NCI-H2171 treated with DMSO at 0.1 percent for 48 hours (cell line): ENCODE data around the gene PCSK6.

Source experiments
- DNase-seq: peaks from one replicate; lab custom pipeline; 2025; lab: John Stamatoyannopoulos, UW

The PCSK6 gene

DNA sequence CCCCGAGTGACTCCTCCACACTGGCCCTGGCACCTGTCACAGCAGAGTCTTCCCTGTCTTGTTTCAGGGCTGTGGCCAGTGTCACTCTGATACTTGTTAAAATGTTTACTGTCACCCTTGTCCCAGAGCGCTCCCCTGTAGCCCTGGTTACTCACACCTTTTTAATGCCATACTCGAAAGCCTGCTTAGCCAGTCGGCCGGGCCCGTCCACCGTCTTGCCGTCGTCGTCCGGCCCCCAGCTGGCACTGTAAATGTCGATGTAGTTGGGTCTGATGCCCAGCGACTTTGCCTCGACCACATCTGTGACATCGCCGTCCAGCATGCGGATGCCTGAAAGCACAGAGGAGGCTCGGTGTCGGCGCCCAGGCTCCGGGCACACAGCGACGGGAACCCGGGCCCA lies 91.3 kb downstream of the PCSK6 start:
- DNase-seq: no peak

- DNase-seq: no peak
Observed at GRCh38 chr15:101397521-101398003, 91.9 kb downstream of the PCSK6 start.

GRCh38 chr15:101396484-101397261 lies 92.8 kb downstream of the PCSK6 start:
- no peak for DNase-seq

DNA sequence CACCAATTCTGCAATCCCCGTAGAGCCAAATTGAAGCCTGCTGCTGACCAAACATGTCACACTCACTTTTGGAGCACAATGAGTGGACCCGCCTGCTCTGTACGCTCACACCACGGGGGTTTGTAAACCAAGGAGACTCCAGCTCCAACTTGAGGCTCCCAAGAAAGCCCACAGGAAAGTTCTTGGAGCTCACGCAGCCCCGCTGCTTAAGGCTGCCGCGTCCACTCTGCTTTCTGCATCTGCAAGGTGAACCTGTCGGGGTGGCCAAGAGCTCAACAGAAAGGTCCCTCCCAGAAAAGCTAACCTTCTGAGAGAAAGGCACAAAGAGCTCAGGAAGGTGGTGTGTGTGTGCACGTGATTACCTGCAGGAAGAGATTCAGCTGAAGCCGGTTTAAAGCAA lies 94.9 kb downstream of the PCSK6 start:
- DNase-seq: no peak

DNA sequence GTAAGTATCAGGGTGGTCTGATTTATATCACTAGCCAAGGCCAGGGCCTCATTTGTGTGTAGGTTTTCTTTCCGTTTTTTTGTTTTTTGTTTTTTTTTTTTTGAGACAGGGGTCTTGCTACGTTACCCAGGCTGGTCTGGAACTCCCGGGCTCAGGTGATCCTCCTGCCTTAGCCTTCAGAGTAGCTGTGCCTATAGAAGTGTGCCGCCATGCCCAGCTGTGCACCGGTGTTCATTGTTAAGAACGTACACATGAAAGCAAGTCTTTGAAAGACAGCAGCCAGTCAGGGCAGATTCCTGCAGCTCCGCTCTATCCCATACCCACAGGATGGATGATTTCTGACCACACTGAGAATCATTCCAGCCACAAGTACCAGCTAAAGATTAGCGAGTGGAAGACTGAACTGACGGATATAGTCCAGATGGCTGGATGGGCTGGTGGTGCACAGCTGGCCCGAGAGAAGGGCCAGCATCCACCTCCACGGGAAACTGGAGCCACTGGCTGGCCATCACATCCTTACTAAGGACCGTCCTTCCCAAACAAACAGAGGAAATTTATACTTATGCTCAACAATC lies 95.4 kb downstream of the PCSK6 start:
- DNase-seq: no peak

GRCh38 chr15:101393172-101393571 lies 96.3 kb downstream of the PCSK6 start:
- DNase-seq: no peak

DNA sequence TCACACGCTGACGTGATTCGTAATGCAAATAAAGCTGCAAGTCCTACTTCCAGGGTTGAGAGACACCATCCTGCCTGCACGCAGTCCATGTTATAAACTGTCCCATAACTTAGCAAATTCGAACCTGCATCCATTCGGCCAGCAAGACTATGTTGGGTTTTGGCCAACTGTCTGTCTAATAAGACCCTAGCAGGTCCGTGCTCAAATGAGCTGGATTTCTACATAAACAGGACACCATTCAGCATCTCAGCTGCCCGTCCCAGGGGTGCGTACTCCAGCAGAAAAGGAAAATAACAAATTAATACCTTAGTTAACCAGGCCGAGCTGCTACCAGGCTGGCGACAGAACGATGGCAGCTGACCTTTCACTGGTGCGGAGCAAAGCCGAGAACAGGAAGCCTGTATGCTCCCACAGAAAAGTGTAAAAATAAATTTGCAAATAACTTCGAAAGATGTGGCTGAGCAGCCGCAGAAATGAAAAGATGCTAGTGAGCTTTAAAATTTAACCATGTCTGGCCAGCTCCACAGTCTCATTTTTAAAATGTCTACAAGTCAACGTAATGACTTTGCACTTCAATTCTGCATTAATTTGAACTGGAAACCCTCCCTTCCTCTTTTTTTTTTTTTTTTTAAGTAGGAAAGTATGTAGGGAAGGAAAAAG lies 97.4 kb downstream of the PCSK6 start:
- no peak for DNase-seq

GRCh38 chr15:101391431-101391830 lies 98.1 kb downstream of the PCSK6 start:
- DNase-seq: no peak

GRCh38 chr15:101390462-101390861 lies 99.0 kb downstream of the PCSK6 start:
- DNase-seq: no peak

GRCh38 chr15:101390060-101390459 lies 99.4 kb downstream of the PCSK6 start:
- no peak for DNase-seq

DNA sequence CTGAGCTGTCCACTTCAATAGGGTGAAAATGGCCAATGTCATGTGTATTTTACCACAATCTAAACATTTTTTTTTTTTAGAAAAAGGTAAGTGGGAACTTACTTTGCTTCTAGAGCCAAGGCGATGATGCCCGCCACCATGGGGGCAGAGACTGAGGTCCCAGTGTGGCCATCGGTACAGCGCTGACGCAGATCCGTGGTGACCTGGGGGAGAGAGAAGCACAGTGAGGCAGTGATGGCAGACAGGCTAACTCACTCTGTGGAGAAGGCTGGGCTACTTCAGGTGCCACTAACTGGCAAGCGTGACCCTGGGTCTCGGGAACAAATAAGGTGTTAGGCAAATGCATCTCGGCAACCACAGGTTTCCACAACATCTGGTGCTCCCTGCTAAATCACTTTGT lies 100.1 kb downstream of the PCSK6 start:
- no peak for DNase-seq

GRCh38 chr15:101388046-101388445 lies 101.5 kb downstream of the PCSK6 start:
- no peak for DNase-seq

DNA sequence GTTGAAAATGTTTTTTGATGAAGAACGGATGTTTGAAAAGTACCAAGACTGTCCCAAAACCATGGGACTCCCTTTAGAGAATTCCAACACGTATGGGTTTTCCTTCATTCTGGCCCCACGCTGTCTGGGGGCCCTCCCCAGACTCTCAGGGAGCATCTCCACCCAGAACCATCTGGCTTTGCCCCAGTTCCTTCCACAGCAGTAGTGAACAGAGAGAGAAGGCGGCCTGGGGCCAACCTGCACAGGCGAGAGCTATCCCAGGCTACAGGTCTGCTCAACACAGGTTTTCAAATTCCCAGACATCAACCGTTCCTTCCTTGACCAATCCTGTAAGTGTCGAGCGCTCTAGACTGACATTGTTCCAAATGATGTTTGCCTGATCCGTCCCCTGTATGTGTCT lies 101.9 kb downstream of the PCSK6 start:
- DNase-seq: no peak

DNA sequence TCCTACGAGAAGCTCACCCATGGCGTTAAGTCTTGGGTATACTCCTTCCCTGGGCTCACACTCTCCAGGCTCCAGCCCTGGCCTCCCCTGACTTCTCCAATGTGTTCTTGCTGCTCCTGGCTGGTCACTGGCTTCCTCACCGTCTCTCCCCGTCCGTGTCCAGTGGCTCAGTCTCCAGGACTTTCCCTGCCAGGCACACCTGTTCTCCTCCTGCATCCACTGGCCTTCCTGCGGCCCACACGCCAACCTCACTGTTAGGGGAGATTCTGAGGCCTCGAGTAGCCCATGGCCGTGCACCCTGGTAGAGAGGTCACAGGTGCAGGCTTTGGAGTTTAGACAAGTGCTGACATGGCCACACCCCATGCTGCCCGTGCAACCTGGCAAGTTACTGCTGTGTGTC lies 102.5 kb downstream of the PCSK6 start:
- DNase-seq: no peak

DNA sequence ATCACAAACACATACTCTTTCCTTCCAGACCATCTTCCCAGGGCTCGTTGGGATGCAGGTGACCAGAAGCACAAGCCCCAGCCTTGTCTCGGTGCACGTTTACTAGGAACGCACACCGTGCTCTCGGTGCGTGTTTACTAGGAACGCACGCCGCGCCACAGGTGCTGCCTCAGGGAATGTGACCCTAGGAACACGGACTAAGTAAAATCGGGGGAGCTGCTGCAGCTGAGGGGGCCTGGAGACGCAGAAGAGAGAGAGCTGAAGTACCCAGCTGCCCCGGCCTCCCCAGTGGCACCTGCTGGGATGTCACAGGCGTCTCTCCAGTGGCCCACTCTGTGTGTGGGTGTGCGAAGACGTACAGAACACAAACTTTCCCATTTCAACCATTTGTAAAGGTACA lies 103.5 kb downstream of the PCSK6 start:
- DNase-seq: no peak

DNA sequence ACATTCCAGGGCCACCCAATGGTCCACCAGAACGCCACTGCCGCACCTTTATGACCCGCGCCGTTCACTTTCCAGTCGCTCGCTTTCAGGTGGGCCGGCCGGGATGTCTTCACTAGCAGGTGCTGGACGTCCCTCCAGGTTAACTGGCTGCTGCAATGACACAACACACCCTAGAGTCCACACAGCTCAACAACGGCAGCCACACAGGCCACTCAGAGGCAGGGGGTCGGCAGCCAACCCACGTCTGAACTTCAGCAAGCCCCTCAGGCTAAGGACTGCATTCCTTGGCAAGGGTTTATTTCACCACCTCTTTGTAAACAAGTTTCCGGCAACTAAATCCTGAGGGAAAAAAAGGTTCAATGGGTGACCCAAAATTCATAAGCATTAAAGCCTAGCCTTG lies 105.2 kb downstream of the PCSK6 start:
- DNase-seq: no peak

- DNase-seq: no peak
Observed at GRCh38 chr15:101382544-101382943, 107.0 kb downstream of the PCSK6 start.

- DNase-seq: no peak
Observed at GRCh38 chr15:101381671-101382212, 107.8 kb downstream of the PCSK6 start.

- no peak for DNase-seq
Observed at GRCh38 chr15:101380146-101380545, 109.4 kb downstream of the PCSK6 start.

DNA sequence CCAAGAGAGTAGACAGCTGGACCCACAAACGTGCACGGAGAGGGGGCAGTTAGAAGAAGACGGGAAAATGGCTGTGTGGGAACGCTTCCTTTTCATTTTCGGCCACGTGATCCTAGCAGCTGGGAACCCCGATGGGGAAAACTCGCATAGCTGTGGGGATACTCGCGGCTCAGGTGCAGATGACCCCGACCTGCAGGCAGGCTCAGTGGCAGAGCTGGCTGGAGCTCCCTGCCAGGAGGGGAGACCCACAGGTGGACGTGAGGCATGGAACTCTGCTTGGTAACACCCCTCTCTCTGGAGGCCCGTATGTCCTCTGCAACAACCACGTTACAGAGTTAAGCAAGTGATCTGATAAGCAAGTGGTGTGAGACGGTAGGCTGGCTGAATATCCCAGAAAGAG lies 109.9 kb downstream of the PCSK6 start:
- DNase-seq: no peak

GRCh38 chr15:101378879-101379278 lies 110.6 kb downstream of the PCSK6 start:
- DNase-seq: no peak

DNA sequence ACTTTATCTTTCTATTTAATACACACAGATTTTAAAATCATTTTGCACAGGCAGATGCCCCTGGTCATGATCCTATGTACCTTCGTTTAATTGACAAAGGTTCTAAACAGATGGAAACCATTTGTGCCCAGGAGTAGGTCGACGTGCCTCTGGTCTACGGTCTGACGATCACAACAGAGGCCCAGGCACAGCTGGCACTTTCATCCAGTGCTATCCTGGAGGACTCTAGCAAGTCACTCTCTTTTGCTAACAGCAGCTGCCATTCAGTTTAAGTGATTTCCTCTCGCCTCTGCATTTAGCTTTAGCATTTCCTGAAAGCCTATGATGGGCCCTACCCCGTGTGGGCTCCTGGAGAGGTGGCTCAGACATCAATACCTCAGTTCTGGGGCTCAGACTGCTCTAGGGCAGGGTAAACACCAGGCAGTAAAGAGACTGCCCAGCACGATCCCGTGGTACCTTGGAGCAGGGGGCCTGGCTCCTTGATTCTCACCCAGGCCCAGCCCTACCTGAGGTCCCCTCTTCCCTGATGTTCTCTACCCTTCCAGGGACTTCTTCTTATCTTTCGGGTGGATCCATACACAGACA lies 111.2 kb downstream of the PCSK6 start:
- DNase-seq: peak; percentile 56
